SK-N-SH (cell line): Measurements from ENCODE around the gene IFI27L1. TPM values are rescaled to one million over a fixed set of nuclear protein-coding genes. Genes with fewer than 3 reads are reported as not detected.

Experiments
- CTCF ChIA-PET: fragments of 300-600, 350-600 bp; formaldehyde crosslinking; extraction: SDS; loops from one replicate; lab custom pipeline; 2021; lab: Yijun Ruan, JAX
- POLR2A ChIA-PET: fragments of 350-600 bp; sonication (Branson Sonifier 250); formaldehyde crosslinking; extraction: SDS; loops from one replicate; lab custom pipeline; 2020; ENCODE audit warnings: antibody characterized with exemption, inconsistent platforms; lab: Yijun Ruan, JAX
- DNase-seq: peaks from one replicate; pipeline ENCODE4 v3.0.0; 2012
- H2AFZ ChIP-seq: fragments of 200-600 bp; sonication (generic); 2 replicates; pipeline ENCODE4 v1.8.1; 2016; ENCODE audit warnings: antibody characterized with exemption, mild to moderate bottlenecking, low read depth
- H3F3A ChIP-seq: fragments of 200-600 bp; sonication (generic); replicated peaks from 2 replicates; pipeline ENCODE3; 2016; ENCODE audit warnings: antibody characterized with exemption, mild to moderate bottlenecking; ENCODE audit not compliant: insufficient read depth
- H3K27ac ChIP-seq, 2 experiments: fragments of 200-500 bp in 1 of 2; fragments of 200-600 bp in 1 of 2; sonication (Bioruptor generic) in 1 of 2; sonication (generic), shearing (Covaris generic) in 1 of 2; 2 replicates each; pipeline versions ENCODE4 v1.5.1 to v1.6.1; 2014 to 2016; ENCODE audit warnings: low read depth in 2 of 2, inconsistent platforms in 1 of 2, low read length in 1 of 2, mild to moderate bottlenecking in 1 of 2, mixed read lengths in 1 of 2
- H3K27me3 ChIP-seq: fragments of 200-600 bp; sonication (generic), shearing (Covaris generic); 2 replicates; pipeline ENCODE4 v1.6.1; 2016; ENCODE audit warnings: mixed run types; ENCODE audit not compliant: insufficient read depth
- H3K36me3 ChIP-seq, 2 experiments: fragments of 200-500 bp in 1 of 2; fragments of 200-600 bp in 1 of 2; sonication (Bioruptor generic) in 1 of 2; sonication (generic) in 1 of 2; replicated peaks in 1 of 2; 2 replicates each; pipeline versions ENCODE3 to v1.5.1; 2014 to 2016; ENCODE audit warnings: low read length in 1 of 2, mild to moderate bottlenecking in 1 of 2; ENCODE audit not compliant: insufficient read depth in 2 of 2, control insufficient read depth in 1 of 2
- H3K4me1 ChIP-seq, 2 experiments: fragments of 200-500 bp in 1 of 2; fragments of 200-600 bp in 1 of 2; sonication (Bioruptor generic) in 1 of 2; sonication (generic), shearing (Covaris generic) in 1 of 2; 2 replicates each; pipeline versions ENCODE4 v1.5.1 to v1.6.1; 2014 to 2016; ENCODE audit warnings: low read depth in 1 of 2, low read length in 1 of 2, mixed run types in 1 of 2; ENCODE audit not compliant: insufficient read depth in 2 of 2, control insufficient read depth in 1 of 2
- H3K4me2 ChIP-seq: fragments of 200-600 bp; sonication (generic), shearing (Covaris generic); 2 replicates; pipeline ENCODE4 v1.6.1; 2017; ENCODE audit warnings: mixed run types
- H3K4me3 ChIP-seq, 2 experiments: fragments of 200-500 bp in 1 of 2; fragments of 200-600 bp in 1 of 2; sonication (Bioruptor generic) in 1 of 2; sonication (generic), shearing (Covaris generic) in 1 of 2; 2 replicates each; pipeline versions ENCODE4 v1.5.1 to v1.8.1; 2014 to 2016; ENCODE audit warnings: low read depth in 2 of 2, inconsistent platforms in 1 of 2, low read length in 1 of 2, mild to moderate bottlenecking in 1 of 2, mixed read lengths in 1 of 2, moderate library complexity in 1 of 2
- H3K79me2 ChIP-seq: fragments of 200-600 bp; sonication (generic); 2 replicates; pipeline ENCODE4 v1.8.1; 2017; ENCODE audit warnings: mild to moderate bottlenecking; ENCODE audit not compliant: insufficient read depth
- H3K9ac ChIP-seq: fragments of 200-600 bp; sonication (generic); 2 replicates; pipeline ENCODE4 v1.6.1; 2017; ENCODE audit warnings: mixed run types
- H3K9me2 ChIP-seq: fragments of 200-600 bp; sonication (generic); 2 replicates; pipeline ENCODE4 v1.6.1; 2017; ENCODE audit warnings: mixed run types
- H3K9me3 ChIP-seq: fragments of 200-600 bp; sonication (generic); 2 replicates; pipeline ENCODE4 v1.6.1; 2017; ENCODE audit warnings: mixed run types, mild to moderate bottlenecking, moderate library complexity
- H4K20me1 ChIP-seq: fragments of 200-600 bp; sonication (generic); 2 replicates; pipeline ENCODE4 v1.6.1; 2017; ENCODE audit warnings: mild to moderate bottlenecking, mixed run types; ENCODE audit not compliant: insufficient read depth
- EP300 ChIP-seq, 2 experiments: IDR thresholded peaks; 2 replicates each; pipeline versions ENCODE4 v1.4.0 to v1.6.1; 2012; ENCODE audit warnings: borderline replicate concordance in 1 of 2, low read depth in 1 of 2, low read length in 1 of 2
- EZH2phosphoT487 ChIP-seq: fragments of 200-600 bp; sonication (generic); IDR thresholded peaks from 2 replicates; pipeline ENCODE4 v1.6.1; 2017; ENCODE audit warnings: low read depth, mixed run types, mild to moderate bottlenecking, antibody characterized with exemption, moderate library complexity, borderline replicate concordance
- FOXM1 ChIP-seq: IDR thresholded peaks from 2 replicates; pipeline ENCODE4 v1.4.0; 2012; ENCODE audit warnings: low read depth, mild to moderate bottlenecking
- GABPA ChIP-seq: IDR thresholded peaks from 2 replicates; pipeline ENCODE4 v1.4.0; 2012; ENCODE audit warnings: low read depth, mild to moderate bottlenecking
- JUND ChIP-seq: IDR thresholded peaks from 2 replicates; pipeline ENCODE4 v1.4.0; 2012
- MAX ChIP-seq: IDR thresholded peaks from 2 replicates; pipeline ENCODE4 v1.4.0; 2012; ENCODE audit warnings: low read depth
- MXI1 ChIP-seq: IDR thresholded peaks from 2 replicates; pipeline ENCODE4 v1.6.1; 2012; ENCODE audit warnings: mild to moderate bottlenecking, low read depth, low read length, improper control_type of control experiment
- NFIC ChIP-seq: IDR thresholded peaks from 2 replicates; pipeline ENCODE4 v1.4.0; 2012; ENCODE audit warnings: borderline replicate concordance
- NRF1 ChIP-seq: IDR thresholded peaks from 2 replicates; pipeline ENCODE4 v1.6.1; 2012; ENCODE audit warnings: low read depth, mild to moderate bottlenecking, low read length
- RCOR1 ChIP-seq: fragments of 150-350 bp; IDR thresholded peaks from 2 replicates; pipeline ENCODE4 v1.6.1; 2017; ENCODE audit warnings: antibody characterized with exemption, low read length
- TEAD4 ChIP-seq: IDR thresholded peaks from 2 replicates; pipeline ENCODE4 v1.4.0; 2012; ENCODE audit warnings: mild to moderate bottlenecking, borderline replicate concordance; ENCODE audit not compliant: insufficient read depth
- WGBS: methylation state at CpG from one replicate; pipeline ENCODE4 v1.1.6; 2017; ENCODE audit warnings: low lambda C conversion rate; 5-methylcytosine and 5-hydroxymethylcytosine counted together
- polyA plus RNA-seq, 3 experiments: library from polyadenylated mRNA; depleted of rRNA; stranded (reverse); fragments of >200 nt; gene quantifications; 2 replicates each; pipeline ENCODE4 v1.2.3, GENCODE V29; 2012
- TF ChIP-seq, protein P1 (sequence below): IDR thresholded peaks from 2 replicates; pipeline ENCODE4; 2012
- TF ChIP-seq, protein P2 (sequence below): fragments of 200-600 bp; sonication (generic); IDR thresholded peaks from 2 replicates; pipeline ENCODE4 v1.6.1; 2017; ENCODE audit warnings: antibody characterized with exemption, mild to moderate bottlenecking, moderate library complexity
- TF ChIP-seq, protein P3 (sequence below): IDR thresholded peaks from 2 replicates; pipeline ENCODE4 v1.4.0; 2012; ENCODE audit warnings: low read depth, borderline replicate concordance

IFI27L1 gene
- polyA plus RNA-seq, 1 of the 3 experiments (the other 2 are of a cell fraction) = 35.3 TPM

- WGBS = 94% methylated on average over 3 of the region's 3 CpGs
- Histone ChIP-seq H3K9ac (no peak overlapping the region), H3F3A (peaks cover 9% of the 10 kb centered on the region), H3K4me1 (peaks cover 8 to 20% of the 10 kb centered on the region in 2 experiments; a peak in 3 of 4 replicates), H3K79me2 (peaks cover 100% of the 10 kb centered on the region), H2AFZ (no peak overlapping the region), H3K9me3 (peaks cover 18% of the 10 kb centered on the region; the same call in 1 of the 2 replicates), H3K9me2 (no peaks in the 10 kb centered on the region), H3K27ac (no peak overlapping the region), H4K20me1 (peaks cover 46% of the 10 kb centered on the region), H3K4me2 (no peak overlapping the region), H3K4me3 (no peak overlapping the region), H3K27me3 (no peaks in the 10 kb centered on the region), H3K36me3 (peaks cover 33 to 45% of the 10 kb centered on the region in 2 experiments)
- ChIA-PET POLR2A (no interaction called here), CTCF (interaction anchor here (0.7 kb wide), 1 partner anchor 15 kb away, joined by 3 read pairs; no protein-coding TSS in a partner anchor)
- no peak for DNase-seq
- TF ChIP-seq, protein P1, sequence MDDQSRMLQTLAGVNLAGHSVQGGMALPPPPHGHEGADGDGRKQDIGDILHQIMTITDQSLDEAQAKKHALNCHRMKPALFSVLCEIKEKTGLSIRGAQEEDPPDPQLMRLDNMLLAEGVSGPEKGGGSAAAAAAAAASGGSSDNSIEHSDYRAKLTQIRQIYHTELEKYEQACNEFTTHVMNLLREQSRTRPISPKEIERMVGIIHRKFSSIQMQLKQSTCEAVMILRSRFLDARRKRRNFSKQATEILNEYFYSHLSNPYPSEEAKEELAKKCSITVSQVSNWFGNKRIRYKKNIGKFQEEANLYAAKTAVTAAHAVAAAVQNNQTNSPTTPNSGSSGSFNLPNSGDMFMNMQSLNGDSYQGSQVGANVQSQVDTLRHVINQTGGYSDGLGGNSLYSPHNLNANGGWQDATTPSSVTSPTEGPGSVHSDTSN = no peak
- no peak for TF ChIP-seq NRF1
- no peak for TF ChIP-seq MAX
- TF ChIP-seq EP300 (IDR thresholded peaks at IDR 0.05; ENCODE audit: borderline replicate concordance in 1 of 2, low read depth in 1 of 2, low read length in 1 of 2) = no peak
- TF ChIP-seq, all 33 proteins: peak for 0
Measured at GRCh38 chr14:94074534-94074933, 6.6 kb upstream of the IFI27L1 start.

DNA sequence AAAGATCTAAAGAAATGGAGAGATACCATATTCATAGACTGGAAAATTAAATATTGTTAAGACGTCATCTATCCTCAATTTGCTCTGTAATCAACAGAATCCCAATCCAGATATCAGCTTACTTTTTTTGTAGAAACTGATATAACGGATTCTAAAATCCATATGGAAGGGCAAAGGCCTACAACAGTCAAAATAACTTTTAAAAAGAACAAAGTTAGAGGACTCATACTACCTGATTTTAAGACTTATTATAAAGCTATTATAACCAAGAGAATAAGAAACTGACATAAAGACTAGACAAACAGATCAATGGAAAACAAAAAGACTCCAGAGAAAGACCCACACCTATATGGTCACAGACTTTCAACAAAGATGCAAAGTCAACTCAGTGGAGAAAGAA lies 6.1 kb upstream of the IFI27L1 start:
- TF ChIP-seq NFIC (no peak), EP300 (IDR thresholded peaks at IDR 0.05; ENCODE audit: borderline replicate concordance in 1 of 2, low read depth in 1 of 2, low read length in 1 of 2) (no peak), MAX (no peak), MXI1 (no peak), TEAD4 (no peak), GABPA (no peak), EZH2phosphoT487 (no peak), RCOR1 (no peak), JUND (no peak), FOXM1 (no peak)
- TF ChIP-seq, protein P1 = no peak
- TF ChIP-seq, protein P2, sequence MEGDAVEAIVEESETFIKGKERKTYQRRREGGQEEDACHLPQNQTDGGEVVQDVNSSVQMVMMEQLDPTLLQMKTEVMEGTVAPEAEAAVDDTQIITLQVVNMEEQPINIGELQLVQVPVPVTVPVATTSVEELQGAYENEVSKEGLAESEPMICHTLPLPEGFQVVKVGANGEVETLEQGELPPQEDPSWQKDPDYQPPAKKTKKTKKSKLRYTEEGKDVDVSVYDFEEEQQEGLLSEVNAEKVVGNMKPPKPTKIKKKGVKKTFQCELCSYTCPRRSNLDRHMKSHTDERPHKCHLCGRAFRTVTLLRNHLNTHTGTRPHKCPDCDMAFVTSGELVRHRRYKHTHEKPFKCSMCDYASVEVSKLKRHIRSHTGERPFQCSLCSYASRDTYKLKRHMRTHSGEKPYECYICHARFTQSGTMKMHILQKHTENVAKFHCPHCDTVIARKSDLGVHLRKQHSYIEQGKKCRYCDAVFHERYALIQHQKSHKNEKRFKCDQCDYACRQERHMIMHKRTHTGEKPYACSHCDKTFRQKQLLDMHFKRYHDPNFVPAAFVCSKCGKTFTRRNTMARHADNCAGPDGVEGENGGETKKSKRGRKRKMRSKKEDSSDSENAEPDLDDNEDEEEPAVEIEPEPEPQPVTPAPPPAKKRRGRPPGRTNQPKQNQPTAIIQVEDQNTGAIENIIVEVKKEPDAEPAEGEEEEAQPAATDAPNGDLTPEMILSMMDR = no peak
- TF ChIP-seq, protein P3, sequence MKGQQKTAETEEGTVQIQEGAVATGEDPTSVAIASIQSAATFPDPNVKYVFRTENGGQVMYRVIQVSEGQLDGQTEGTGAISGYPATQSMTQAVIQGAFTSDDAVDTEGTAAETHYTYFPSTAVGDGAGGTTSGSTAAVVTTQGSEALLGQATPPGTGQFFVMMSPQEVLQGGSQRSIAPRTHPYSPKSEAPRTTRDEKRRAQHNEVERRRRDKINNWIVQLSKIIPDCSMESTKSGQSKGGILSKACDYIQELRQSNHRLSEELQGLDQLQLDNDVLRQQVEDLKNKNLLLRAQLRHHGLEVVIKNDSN = no peak
- TF ChIP-seq, all 33 proteins: peak for 0
- no peak for DNase-seq
- Histone ChIP-seq H3K36me3 (peaks cover 33 to 45% of the 10 kb centered on the region in 2 experiments), H3K4me1 (peaks cover 12 to 24% of the 10 kb centered on the region in 2 experiments; a peak in 3 of 4 replicates), H3K79me2 (peaks cover 100% of the 10 kb centered on the region), H3K9ac (no peak overlapping the region), H3K4me3 (no peak overlapping the region; a peak in 1 of 4 replicates), H3K4me2 (no peak overlapping the region), H2AFZ (no peak overlapping the region), H4K20me1 (peaks cover 51% of the 10 kb centered on the region), H3K9me2 (no peaks in the 10 kb centered on the region), H3K27ac (no peak overlapping the region), H3K9me3 (peaks cover 18% of the 10 kb centered on the region; the same call in 1 of the 2 replicates), H3K27me3 (no peaks in the 10 kb centered on the region), H3F3A (peaks cover 9% of the 10 kb centered on the region)
- CTCF ChIA-PET = no interaction called here
- WGBS = 96% methylated on average over 2 of the region's 2 CpGs
- POLR2A ChIA-PET = no interaction called here
